Epithelial cell of esophagus (primary cell): ENCODE data around the gene RELCH.

Experiments used
- DNase-seq: peaks from one replicate; pipeline ENCODE4 v3.0.0; 2010; ENCODE audit warnings: low read depth
- H3K4me3 ChIP-seq: 2 replicates; pipeline ENCODE4 v1.5.1; 2011; ENCODE audit warnings: mild to moderate bottlenecking, low read length, control low read depth
- CTCF ChIP-seq: IDR thresholded peaks from 2 replicates; pipeline ENCODE4 v1.5.1; 2011; ENCODE audit warnings: low read depth, mild to moderate bottlenecking, low read length, control low read depth, inconsistent platforms; ENCODE audit not compliant: insufficient read depth; ENCODE audit errors: missing control alignments

Gene RELCH

DNA sequence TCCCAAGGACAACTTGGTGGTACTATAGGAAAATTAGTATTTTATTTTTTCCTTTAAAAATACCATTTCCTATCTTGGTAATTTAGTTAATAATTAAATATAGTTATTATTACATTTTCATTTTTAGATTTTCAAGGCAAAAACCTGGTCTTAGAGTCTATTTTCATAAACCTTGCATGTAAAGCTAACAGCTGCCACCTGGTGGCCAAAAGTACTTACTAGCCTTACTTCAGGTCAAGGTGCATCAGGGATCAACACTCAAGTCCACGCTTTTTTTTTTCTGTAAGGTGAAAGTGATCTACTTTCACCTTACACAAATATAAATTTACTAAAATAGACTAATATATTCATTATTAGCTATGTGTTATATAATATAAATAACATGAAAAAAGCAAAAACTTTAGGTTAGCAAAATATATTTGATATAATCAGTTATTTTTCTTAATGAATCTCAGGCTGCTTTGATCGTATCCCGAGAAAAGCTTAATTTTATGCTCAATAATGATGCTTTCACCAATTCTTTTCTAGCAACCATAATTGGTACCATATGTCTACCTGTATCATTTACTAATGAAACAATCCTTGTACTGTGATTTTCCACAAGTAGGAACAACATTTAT is 62.5 kb downstream of the RELCH start:
- peak; percentile 87 for DNase-seq
- TF ChIP-seq CTCF = peak; percentile 83
- H3K4me3 ChIP-seq = no peak overlapping the region

- no peak for TF ChIP-seq CTCF
- DNase-seq = no peak
Measured at GRCh38 chr18:62250475-62250874, 63.4 kb downstream of the RELCH start.

DNA sequence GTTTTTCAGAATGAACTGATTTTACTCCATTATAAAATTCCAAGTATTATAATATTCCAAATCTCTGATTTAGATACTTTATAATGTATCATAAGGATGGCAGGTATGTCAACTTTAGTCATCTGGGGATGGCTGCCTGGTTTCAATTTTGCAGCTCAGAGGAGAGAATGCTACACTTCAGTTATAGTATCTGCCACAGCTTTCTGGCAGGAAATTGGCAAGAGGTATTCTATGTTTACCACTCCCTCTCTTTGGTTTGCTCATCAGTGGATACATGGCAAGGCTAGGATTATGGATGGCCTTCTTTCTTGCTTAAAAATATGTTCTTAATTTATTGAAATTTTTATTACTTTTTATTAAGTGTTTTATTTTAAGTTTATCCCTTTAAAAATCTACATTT is 71.0 kb downstream of the RELCH start:
- no peak overlapping the region for H3K4me3 ChIP-seq
- DNase-seq = no peak
- no peak for TF ChIP-seq CTCF

More at GRCh38 chr18:62250475-62250874, 63.4 kb downstream of the RELCH start:
- no peak overlapping the region for H3K4me3 ChIP-seq

DNA sequence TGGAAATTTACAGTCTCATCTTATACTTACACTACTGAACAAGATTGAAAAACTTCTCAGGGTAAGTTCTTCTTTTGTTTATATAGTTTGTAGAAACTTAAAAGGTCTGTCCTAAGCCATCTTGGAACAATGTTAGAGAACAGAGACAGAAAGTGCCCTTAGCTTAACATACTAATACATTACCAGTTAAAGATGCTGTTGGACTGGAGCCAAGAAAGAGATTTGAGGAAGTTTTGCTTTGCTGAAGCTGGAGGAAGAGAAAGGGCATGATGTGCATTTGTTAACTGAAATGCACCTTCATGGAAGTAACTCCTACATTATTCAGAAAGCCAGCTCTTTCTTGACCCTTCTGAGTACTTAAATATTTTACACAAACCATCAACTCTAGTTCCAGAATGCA is 71.6 kb downstream of the RELCH start:
- no peak overlapping the region for H3K4me3 ChIP-seq
- DNase-seq = no peak
- no peak for TF ChIP-seq CTCF

- H3K4me3 ChIP-seq = no peak overlapping the region
- TF ChIP-seq CTCF = no peak
- DNase-seq = no peak
Measured at GRCh38 chr18:62262061-62262460, 75.0 kb downstream of the RELCH start.

GRCh38 chr18:62264984-62265383 is 77.9 kb downstream of the RELCH start:
- TF ChIP-seq CTCF = no peak
- no peak overlapping the region for H3K4me3 ChIP-seq
- DNase-seq = no peak

DNA sequence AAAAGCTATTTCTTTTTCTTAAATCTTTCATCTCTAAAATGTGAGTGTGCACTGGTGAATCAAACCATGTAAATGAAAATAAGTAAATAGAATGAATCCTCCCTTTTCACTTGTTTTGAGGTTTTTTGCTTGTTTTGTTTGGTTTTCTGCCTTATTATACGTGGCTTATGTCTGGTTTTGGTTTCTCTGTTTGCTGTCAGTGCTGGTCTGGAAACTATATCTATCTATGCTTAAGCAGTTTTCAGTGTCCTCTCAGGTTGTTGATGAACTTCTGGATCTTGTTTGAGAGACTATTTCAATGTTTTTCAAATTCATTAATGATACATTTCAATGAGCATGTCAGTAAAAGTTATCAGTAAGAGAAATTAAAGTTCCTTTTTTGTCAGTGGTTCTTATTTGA is 90.0 kb downstream of the RELCH start:
- DNase-seq = no peak
- no peak overlapping the region for H3K4me3 ChIP-seq
- TF ChIP-seq CTCF = no peak
